Measurements from ENCODE around the gene TRAPPC5. TPM values are rescaled to one million over a fixed set of nuclear protein-coding genes. Genes with fewer than 3 reads are reported as not detected.

Gene TRAPPC5
- total RNA-seq, 1 experiment from 2014 or later = 77.4 TPM

- peak overlapping the region in 1 of 2 experiments; percentile 71; a peak in 2 of 5 replicates for H3K4me3 Mint-ChIP-seq
- Histone ChIP-seq H2BK15ac (ENCODE audit: low read depth, low read length) (no peak overlapping the region), H2BK5ac (ENCODE audit: insufficient read length, low read length) (no peak overlapping the region), H3K9ac (ENCODE audit: extremely low read depth, insufficient read length, low read length) (no peak overlapping the region), H4K5ac (ENCODE audit: insufficient read length, low read depth, low read length) (no peak overlapping the region), H3K23ac (ENCODE audit: insufficient read length, low read depth, low read length) (no peak overlapping the region), H3K4me1 (ENCODE audit: insufficient read depth, low read length) (no peaks in the 10 kb centered on the region), H3K27ac (ENCODE audit: insufficient read length, low read depth, low read length) (no peak overlapping the region), H4K20me1 (ENCODE audit: control insufficient read depth, insufficient read depth, insufficient read length) (no peaks in the 10 kb centered on the region), H2BK12ac (ENCODE audit: insufficient read length, low read depth, low read length) (no peak overlapping the region), H3K79me2 (ENCODE audit: insufficient read depth, low read length) (no peaks in the 10 kb centered on the region), H2AFZ (ENCODE audit: low read length) (no peak overlapping the region), H3K27me3 (ENCODE audit: insufficient read depth, low read length) (no peaks in the 10 kb centered on the region), H3K4ac (ENCODE audit: low read depth, low read length) (no peak overlapping the region), H3T11ph (ENCODE audit: low read length) (no peak overlapping the region), H4K8ac (replicated peaks; ENCODE audit: insufficient read length, low read depth, low read length) (no peak overlapping the region), H3K56ac (ENCODE audit: insufficient read length, low read depth, low read length) (no peak overlapping the region), H2BK120ac (ENCODE audit: low read depth, low read length, poor library complexity, severe bottlenecking) (no peak overlapping the region), H4K91ac (ENCODE audit: insufficient read length, low read depth, low read length) (no peak overlapping the region), H2BK20ac (ENCODE audit: low read depth, low read length, poor library complexity, severe bottlenecking) (no peak overlapping the region), H3K23me2 (ENCODE audit: insufficient read length, low read depth, low read length, poor library complexity, severe bottlenecking) (peaks cover 7% of the 10 kb centered on the region), H3K14ac (ENCODE audit: insufficient read depth, low read length) (no peak overlapping the region), H3K9me3 (ENCODE audit: control insufficient read depth, low read depth, low read length) (no peaks in the 10 kb centered on the region), H3K4me2 (ENCODE audit: insufficient read depth, insufficient read length, low read length) (no peak overlapping the region), H3K79me1 (ENCODE audit: insufficient read depth, low read depth, low read length, poor library complexity, severe bottlenecking) (no peaks in the 10 kb centered on the region), H3K18ac (ENCODE audit: insufficient read length, low read depth, low read length) (no peak overlapping the region), H2AK5ac (ENCODE audit: insufficient read length, low read length) (no peak overlapping the region)
- DNase-seq = no peak
- no peak overlapping the region for H3K27ac Mint-ChIP-seq
- WGBS (ENCODE audit: extremely low coverage, insufficient read length, low lambda C conversion rate) = no CpG with 5 or more reads among the region's 30 CpGs
- peaks cover 10 to 22% of the 10 kb centered on the region in 2 experiments for H3K4me1 Mint-ChIP-seq
- no peaks in the 10 kb centered on the region; a peak in 1 of 5 replicates for H3K9me3 Mint-ChIP-seq
- TF ChIP-seq, protein P1, sequence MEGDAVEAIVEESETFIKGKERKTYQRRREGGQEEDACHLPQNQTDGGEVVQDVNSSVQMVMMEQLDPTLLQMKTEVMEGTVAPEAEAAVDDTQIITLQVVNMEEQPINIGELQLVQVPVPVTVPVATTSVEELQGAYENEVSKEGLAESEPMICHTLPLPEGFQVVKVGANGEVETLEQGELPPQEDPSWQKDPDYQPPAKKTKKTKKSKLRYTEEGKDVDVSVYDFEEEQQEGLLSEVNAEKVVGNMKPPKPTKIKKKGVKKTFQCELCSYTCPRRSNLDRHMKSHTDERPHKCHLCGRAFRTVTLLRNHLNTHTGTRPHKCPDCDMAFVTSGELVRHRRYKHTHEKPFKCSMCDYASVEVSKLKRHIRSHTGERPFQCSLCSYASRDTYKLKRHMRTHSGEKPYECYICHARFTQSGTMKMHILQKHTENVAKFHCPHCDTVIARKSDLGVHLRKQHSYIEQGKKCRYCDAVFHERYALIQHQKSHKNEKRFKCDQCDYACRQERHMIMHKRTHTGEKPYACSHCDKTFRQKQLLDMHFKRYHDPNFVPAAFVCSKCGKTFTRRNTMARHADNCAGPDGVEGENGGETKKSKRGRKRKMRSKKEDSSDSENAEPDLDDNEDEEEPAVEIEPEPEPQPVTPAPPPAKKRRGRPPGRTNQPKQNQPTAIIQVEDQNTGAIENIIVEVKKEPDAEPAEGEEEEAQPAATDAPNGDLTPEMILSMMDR (conservative IDR thresholded peaks at IDR 0.05) = no peak
- H3K27me3 Mint-ChIP-seq (ENCODE audit: low read depth) = peaks cover 48% of the 10 kb centered on the region
- peaks cover 6 to 18% (median 12%) of the 10 kb centered on the region in 3 experiments for H3K36me3 Mint-ChIP-seq (ENCODE audit: insufficient read depth in 1 of 3, low read depth in 3 of 3)
Measured at GRCh38 chr19:7678971-7679751, 1.5 kb upstream of the TRAPPC5 start.

All from H9 (cell line).